HEK293 (cell line): ENCODE measurements around the gene DAAM1.

Experiments
- CTCF ChIA-PET: fragments of 350-600 bp; formaldehyde crosslinking; extraction: SDS; loops from one replicate; lab custom pipeline; 2021; ENCODE audit warnings: antibody characterized with exemption; lab: Yijun Ruan, JAX
- POLR2A ChIA-PET: fragments of 300-600 bp; formaldehyde crosslinking; extraction: SDS; loops from one replicate; lab custom pipeline; 2020; ENCODE audit warnings: antibody characterized with exemption, inconsistent platforms; lab: Yijun Ruan, JAX
- H3K27ac ChIP-seq: fragments of 200-500 bp; sonication (Bioruptor generic); 2 replicates; pipeline ENCODE4 v1.5.1; 2014; ENCODE audit warnings: low read depth, low read length, control low read depth, inconsistent platforms; ENCODE audit errors: extremely low read depth
- H3K36me3 ChIP-seq, 2 experiments: fragments of 200-500 bp in 1 of 2; sonication (Bioruptor generic) in 1 of 2; 1 replicate in 1 of 2; 2 replicates in 1 of 2; pipeline ENCODE4 v1.5.1; 2014 to 2017; ENCODE audit warnings: inconsistent platforms in 2 of 2, low read length in 2 of 2; ENCODE audit not compliant: control insufficient read depth in 2 of 2, insufficient read depth in 1 of 2
- H3K4me1 ChIP-seq: fragments of 200-500 bp; sonication (Bioruptor generic); 2 replicates; pipeline ENCODE4 v1.5.1; 2014; ENCODE audit warnings: mild to moderate bottlenecking, low read length, inconsistent platforms; ENCODE audit not compliant: control insufficient read depth, insufficient read depth
- H3K4me3 ChIP-seq: 2 replicates; pipeline ENCODE4 v1.5.1; 2011; ENCODE audit warnings: low read depth, mild to moderate bottlenecking, control low read depth, low read length, moderate library complexity
- H3K9me3 ChIP-seq: fragments of 200-500 bp; sonication (Bioruptor generic); 2 replicates; pipeline ENCODE4 v1.5.1; 2014; ENCODE audit warnings: low read depth, low read length, inconsistent platforms; ENCODE audit not compliant: control insufficient read depth, insufficient read depth
- GLI4 ChIP-seq: fragments of 450-650 bp; formaldehyde crosslinking; IDR thresholded peaks from 2 replicates; pipeline ENCODE4 v1.5.1; 2016; ENCODE audit warnings: missing biosample characterization, missing genetic modification characterization
- GLIS1 ChIP-seq: fragments of 450-650 bp; formaldehyde crosslinking; IDR thresholded peaks from 2 replicates; pipeline ENCODE4 v1.5.1; 2016; ENCODE audit warnings: missing biosample characterization, missing genetic modification characterization
- HOXD13 ChIP-seq: sonication (generic); formaldehyde crosslinking; IDR thresholded peaks from 2 replicates; pipeline ENCODE4 v1.8.0; 2022; ENCODE audit warnings: missing genetic modification reagents, borderline replicate concordance
- KLF17 ChIP-seq: fragments of 450-650 bp; formaldehyde crosslinking; IDR thresholded peaks from 2 replicates; pipeline ENCODE4 v1.5.1; 2016; ENCODE audit warnings: missing biosample characterization, missing genetic modification characterization
- REPIN1 ChIP-seq: fragments of 450-650 bp; formaldehyde crosslinking; IDR thresholded peaks from 2 replicates; pipeline ENCODE4 v1.5.1; 2017; ENCODE audit warnings: missing biosample characterization, missing genetic modification characterization, low read depth
- SP3 ChIP-seq: fragments of 450-650 bp; formaldehyde crosslinking; IDR thresholded peaks from 2 replicates; pipeline ENCODE4 v1.5.1; 2016; ENCODE audit warnings: missing biosample characterization, missing genetic modification characterization
- ZNF112 ChIP-seq: fragments of 450-650 bp; formaldehyde crosslinking; IDR thresholded peaks from 2 replicates; pipeline ENCODE4 v1.5.0; 2017; ENCODE audit warnings: missing biosample characterization, missing genetic modification characterization
- ZNF155 ChIP-seq: fragments of 450-650 bp; formaldehyde crosslinking; IDR thresholded peaks from 2 replicates; pipeline ENCODE4 v1.5.1; 2016; ENCODE audit warnings: missing biosample characterization, missing genetic modification characterization
- ZNF16 ChIP-seq: fragments of 450-650 bp; formaldehyde crosslinking; IDR thresholded peaks from 2 replicates; pipeline ENCODE4 v1.5.1; 2016; ENCODE audit warnings: low read depth, missing biosample characterization, missing genetic modification characterization
- ZNF2 ChIP-seq: fragments of 450-650 bp; formaldehyde crosslinking; IDR thresholded peaks from 2 replicates; pipeline ENCODE4 v1.5.1; 2016; ENCODE audit warnings: missing biosample characterization, missing genetic modification characterization
- ZNF202 ChIP-seq: fragments of 450-650 bp; formaldehyde crosslinking; IDR thresholded peaks from 2 replicates; pipeline ENCODE4 v1.5.1; 2016; ENCODE audit warnings: missing biosample characterization, missing genetic modification characterization, borderline replicate concordance
- ZNF23 ChIP-seq: fragments of 450-650 bp; formaldehyde crosslinking; IDR thresholded peaks from 2 replicates; pipeline ENCODE4 v1.5.1; 2016; ENCODE audit warnings: missing biosample characterization, missing genetic modification characterization, borderline replicate concordance
- ZNF362 ChIP-seq: fragments of 450-650 bp; formaldehyde crosslinking; IDR thresholded peaks from 2 replicates; pipeline ENCODE4 v1.5.1; 2016; ENCODE audit warnings: missing biosample characterization, missing genetic modification characterization
- ZNF366 ChIP-seq: fragments of 450-650 bp; formaldehyde crosslinking; conservative IDR thresholded peaks from 2 replicates; pipeline ENCODE4 v1.5.1; 2016; ENCODE audit warnings: missing biosample characterization, missing genetic modification characterization
- ZNF37A ChIP-seq: fragments of 450-650 bp; IDR thresholded peaks from 2 replicates; pipeline ENCODE4 v1.5.1; 2018; ENCODE audit warnings: missing biosample characterization, missing genetic modification characterization
- ZNF416 ChIP-seq: fragments of 450-650 bp; formaldehyde crosslinking; IDR thresholded peaks from 2 replicates; pipeline ENCODE4 v1.5.1; 2016; ENCODE audit warnings: missing biosample characterization, missing genetic modification characterization
- ZNF558 ChIP-seq: fragments of 450-650 bp; formaldehyde crosslinking; IDR thresholded peaks from 2 replicates; pipeline ENCODE4 v1.5.1; 2016; ENCODE audit warnings: missing biosample characterization, missing genetic modification characterization
- ZNF600 ChIP-seq: fragments of 450-650 bp; formaldehyde crosslinking; IDR thresholded peaks from 2 replicates; pipeline ENCODE4 v1.5.1; 2016; ENCODE audit warnings: missing biosample characterization, missing genetic modification characterization
- ZNF626 ChIP-seq: fragments of 450-650 bp; sonication (Bioruptor Pico); formaldehyde crosslinking; IDR thresholded peaks from 2 replicates; pipeline ENCODE4 v1.5.1; 2018; ENCODE audit warnings: missing biosample characterization, missing genetic modification characterization, inconsistent platforms
- ZNF645 ChIP-seq: fragments of 450-650 bp; formaldehyde crosslinking; IDR thresholded peaks from 2 replicates; pipeline ENCODE4; 2016; ENCODE audit warnings: missing biosample characterization, missing genetic modification characterization
- ZNF658 ChIP-seq: fragments of 450-650 bp; formaldehyde crosslinking; IDR thresholded peaks from 2 replicates; pipeline ENCODE4; 2016; ENCODE audit warnings: missing biosample characterization, missing genetic modification characterization
- ZNF660 ChIP-seq: fragments of 450-650 bp; IDR thresholded peaks from 2 replicates; pipeline ENCODE4 v1.5.1; 2018; ENCODE audit warnings: missing biosample characterization, mild to moderate bottlenecking, missing genetic modification characterization
- ZNF776 ChIP-seq: fragments of 450-650 bp; formaldehyde crosslinking; IDR thresholded peaks from 2 replicates; pipeline ENCODE4 v1.5.0; 2017; ENCODE audit warnings: missing biosample characterization, missing genetic modification characterization, borderline replicate concordance
- ZSCAN4 ChIP-seq: fragments of 450-650 bp; formaldehyde crosslinking; IDR thresholded peaks from 2 replicates; pipeline ENCODE4 v1.5.1; 2017; ENCODE audit warnings: missing biosample characterization, missing genetic modification characterization
- TF ChIP-seq, protein P1 (sequence below): fragments of 450-650 bp; formaldehyde crosslinking; optimal IDR thresholded peaks from 2 replicates; pipeline ENCODE3; 2016; ENCODE audit warnings: missing biosample characterization, mild to moderate bottlenecking, missing genetic modification characterization
- TF ChIP-seq, protein P2 (sequence below): fragments of 450-650 bp; formaldehyde crosslinking; IDR thresholded peaks from 2 replicates; pipeline ENCODE4 v1.5.1; 2016; ENCODE audit warnings: missing biosample characterization, missing genetic modification characterization
- TF ChIP-seq, protein P3 (sequence below): fragments of 450-650 bp; formaldehyde crosslinking; IDR thresholded peaks from 2 replicates; pipeline ENCODE4 v1.5.1; 2017; ENCODE audit warnings: missing biosample characterization, missing genetic modification characterization

The DAAM1 gene

DNA sequence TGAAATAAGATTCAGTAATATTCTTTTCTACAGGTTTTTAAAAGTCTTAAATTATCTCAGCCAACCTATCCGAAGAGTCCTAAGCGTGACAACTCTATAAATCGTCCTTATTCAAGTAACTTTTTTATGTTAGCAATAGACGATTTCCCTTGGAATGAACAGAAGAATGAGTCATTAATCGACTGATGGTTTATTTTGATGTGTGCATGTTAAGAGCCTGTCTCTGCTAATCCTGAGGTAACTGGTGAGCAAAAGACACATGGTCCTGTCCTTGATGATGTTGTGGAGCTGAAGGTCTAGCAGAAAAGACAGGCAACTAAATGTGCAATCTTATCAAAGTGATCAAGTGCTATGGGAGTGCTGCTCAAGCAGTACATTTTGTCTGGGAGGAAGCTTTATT is 80.4 kb downstream of the DAAM1 start:
- CTCF ChIA-PET, result no interaction called here
- TF ChIP-seq ZNF362 (tag by site-specific recombination) (no peak), ZNF660 (no peak), GLI4 (no peak), ZNF16 (no peak), ZNF155 (no peak), SP3 (tag by site-specific recombination) (no peak), ZNF416 (tag by site-specific recombination) (no peak), ZNF112 (tag by site-specific recombination) (no peak)
- POLR2A ChIA-PET, result no interaction called here
- Histone ChIP-seq H3K4me3 (no peak overlapping the region), H3K4me1 (no peaks in the 10 kb centered on the region), H3K27ac (no peak overlapping the region), H3K9me3 (no peaks in the 10 kb centered on the region), H3K36me3 (peaks cover 0 to 8% of the 10 kb centered on the region in 2 experiments; a peak in 1 of 3 replicates)

GRCh38 chr14:59269466-59269865 is 81.0 kb downstream of the DAAM1 start:
- Histone ChIP-seq H3K4me1 (no peaks in the 10 kb centered on the region), H3K27ac (no peak overlapping the region)
- CTCF ChIA-PET, result no interaction called here

GRCh38 chr14:59271256-59271655 is 82.8 kb downstream of the DAAM1 start:
- CTCF ChIA-PET, result interaction anchor here (0.6 to 0.9 kb wide), 3 partner anchors 8 to 17 kb away, joined by 3 read pairs; no protein-coding TSS in a partner anchor
- no peak overlapping the region for H3K27ac ChIP-seq
- TF ChIP-seq ZNF558 (tag by site-specific recombination) (no peak), ZNF645 (tag by site-specific recombination) (no peak), ZNF2 (no peak), ZNF23 (tag by site-specific recombination) (no peak), ZNF600 (tag by site-specific recombination) (no peak), ZNF202 (tag by site-specific recombination) (no peak), KLF17 (no peak), ZNF776 (tag by site-specific recombination) (no peak), ZNF37A (tag by site-specific recombination) (no peak), GLIS1 (tag by site-specific recombination) (no peak), ZSCAN4 (no peak), ZNF626 (tag by site-specific recombination) (no peak), HOXD13 (CRISPR knock-in tag) (no peak)
- TF ChIP-seq, protein P1, sequence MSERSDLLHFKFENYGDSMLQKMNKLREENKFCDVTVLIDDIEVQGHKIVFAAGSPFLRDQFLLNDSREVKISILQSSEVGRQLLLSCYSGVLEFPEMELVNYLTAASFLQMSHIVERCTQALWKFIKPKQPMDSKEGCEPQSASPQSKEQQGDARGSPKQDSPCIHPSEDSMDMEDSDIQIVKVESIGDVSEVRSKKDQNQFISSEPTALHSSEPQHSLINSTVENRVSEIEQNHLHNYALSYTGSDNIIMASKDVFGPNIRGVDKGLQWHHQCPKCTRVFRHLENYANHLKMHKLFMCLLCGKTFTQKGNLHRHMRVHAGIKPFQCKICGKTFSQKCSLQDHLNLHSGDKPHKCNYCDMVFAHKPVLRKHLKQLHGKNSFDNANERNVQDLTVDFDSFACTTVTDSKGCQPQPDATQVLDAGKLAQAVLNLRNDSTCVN (tag by site-specific recombination), result no peak
- TF ChIP-seq, protein P2, sequence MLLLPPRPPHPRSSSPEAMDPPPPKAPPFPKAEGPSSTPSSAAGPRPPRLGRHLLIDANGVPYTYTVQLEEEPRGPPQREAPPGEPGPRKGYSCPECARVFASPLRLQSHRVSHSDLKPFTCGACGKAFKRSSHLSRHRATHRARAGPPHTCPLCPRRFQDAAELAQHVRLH (tag by site-specific recombination), result no peak

More at GRCh38 chr14:59269466-59269865, 81.0 kb downstream of the DAAM1 start:
- no peaks in the 10 kb centered on the region for H3K9me3 ChIP-seq
- POLR2A ChIA-PET, result no interaction called here
- H3K4me3 ChIP-seq, result no peak overlapping the region
- TF ChIP-seq ZNF366 (no peak), ZNF155 (no peak), ZNF660 (no peak), REPIN1 (tag by site-specific recombination) (no peak), ZNF658 (tag by site-specific recombination) (no peak)
- TF ChIP-seq, protein P3, sequence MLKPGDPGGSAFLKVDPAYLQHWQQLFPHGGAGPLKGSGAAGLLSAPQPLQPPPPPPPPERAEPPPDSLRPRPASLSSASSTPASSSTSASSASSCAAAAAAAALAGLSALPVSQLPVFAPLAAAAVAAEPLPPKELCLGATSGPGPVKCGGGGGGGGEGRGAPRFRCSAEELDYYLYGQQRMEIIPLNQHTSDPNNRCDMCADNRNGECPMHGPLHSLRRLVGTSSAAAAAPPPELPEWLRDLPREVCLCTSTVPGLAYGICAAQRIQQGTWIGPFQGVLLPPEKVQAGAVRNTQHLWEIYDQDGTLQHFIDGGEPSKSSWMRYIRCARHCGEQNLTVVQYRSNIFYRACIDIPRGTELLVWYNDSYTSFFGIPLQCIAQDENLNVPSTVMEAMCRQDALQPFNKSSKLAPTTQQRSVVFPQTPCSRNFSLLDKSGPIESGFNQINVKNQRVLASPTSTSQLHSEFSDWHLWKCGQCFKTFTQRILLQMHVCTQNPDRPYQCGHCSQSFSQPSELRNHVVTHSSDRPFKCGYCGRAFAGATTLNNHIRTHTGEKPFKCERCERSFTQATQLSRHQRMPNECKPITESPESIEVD (tag by site-specific recombination), result no peak
- TF ChIP-seq, all 188 proteins: peak for 0
- H3K36me3 ChIP-seq, result peaks cover 0 to 8% of the 10 kb centered on the region in 2 experiments; a peak in 1 of 3 replicates

More at GRCh38 chr14:59271256-59271655, 82.8 kb downstream of the DAAM1 start:
- Histone ChIP-seq H3K4me3 (no peak overlapping the region), H3K9me3 (no peaks in the 10 kb centered on the region), H3K36me3 (no peaks in the 10 kb centered on the region), H3K4me1 (peaks cover 15% of the 10 kb centered on the region)
- POLR2A ChIA-PET, result no interaction called here
